ENCODE data around the gene ARID1B.

The ARID1B gene

DNA sequence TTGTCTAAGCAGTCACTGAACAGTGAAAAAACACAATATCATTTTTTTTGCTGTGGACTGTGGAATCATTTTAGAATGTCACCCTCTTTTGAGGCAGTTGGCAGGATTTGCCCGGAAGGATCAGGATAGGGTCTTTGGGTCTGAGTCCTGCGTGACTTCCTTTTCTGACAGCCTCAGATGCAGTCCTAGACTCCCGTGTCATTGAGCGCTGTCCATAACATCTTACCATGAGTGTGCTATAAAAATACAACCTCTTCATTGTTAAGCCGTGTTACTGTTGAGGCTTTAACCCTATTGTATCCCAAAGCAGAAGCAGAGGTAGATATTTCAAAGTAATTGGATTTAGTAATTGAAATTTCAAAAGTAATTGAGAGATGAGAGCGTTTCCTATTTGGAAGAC is 30.6 kb downstream of the ARID1B start:
- DNase-seq (ENCODE audit: low spot score), result no peak
- H3K27ac ChIP-seq (replicated peaks; ENCODE audit: low read length), result no peak overlapping the region
- H3K27me3 ChIP-seq (ENCODE audit: control insufficient read depth in 3 of 3, insufficient read depth in 3 of 3, low read depth in 1 of 3, low read length in 3 of 3), result no peaks in the 10 kb centered on the region
- H3K4ac ChIP-seq (ENCODE audit: low read length), result no peak overlapping the region
- no peak overlapping the region for H4K8ac ChIP-seq (ENCODE audit: low read depth, low read length)
- no peak overlapping the region for H3K4me3 ChIP-seq (ENCODE audit: low read length in 2 of 2)
- peaks cover 13% of the 10 kb centered on the region for H3K79me1 ChIP-seq (ENCODE audit: low read depth, low read length)
- whole genome bisulfite sequencing, 2 donors (ENCODE audit: extremely low coverage in 2 of 2, insufficient read length in 2 of 2, insufficient replicate concordance in 1 of 2), result no CpG with 5 or more reads among the region's 6 CpGs
- no peak overlapping the region for H3K23ac ChIP-seq (ENCODE audit: low read depth, low read length, poor library complexity)
- no peak overlapping the region for H2BK120ac ChIP-seq (ENCODE audit: low read depth, low read length)
- H2AK5ac ChIP-seq (ENCODE audit: low read depth, low read length), result no peak overlapping the region
- no peaks in the 10 kb centered on the region for H3K36me3 ChIP-seq (replicated peaks in 1 of 2; ENCODE audit: control insufficient read depth in 2 of 2, insufficient read depth in 2 of 2, low read length in 2 of 2)
- no peak overlapping the region for H3K18ac ChIP-seq (ENCODE audit: low read length)
- H4K91ac ChIP-seq (ENCODE audit: low read depth, low read length, poor library complexity), result no peak overlapping the region
- no peak overlapping the region for H3K14ac ChIP-seq (ENCODE audit: low read length)
- H3K9ac ChIP-seq (ENCODE audit: low read depth, low read length, poor library complexity), result no peak overlapping the region
- H3K4me1 ChIP-seq (ENCODE audit: control insufficient read depth in 2 of 2, insufficient read depth in 1 of 2, low read depth in 1 of 2, low read length in 2 of 2), result peaks cover 0 to 17% of the 10 kb centered on the region in 2 donors
- H2BK12ac ChIP-seq (ENCODE audit: low read length), result no peak overlapping the region
- H2AFZ ChIP-seq (ENCODE audit: low read length), result no peak overlapping the region
- peaks cover 0 to 6% of the 10 kb centered on the region in 2 donors for H3K9me3 ChIP-seq (replicated peaks in 1 of 2; ENCODE audit: control insufficient read depth in 2 of 2, insufficient read depth in 1 of 2, low read depth in 1 of 2, low read length in 2 of 2)
- H2BK5ac ChIP-seq (ENCODE audit: low read length), result no peak overlapping the region
- H3K4me2 ChIP-seq (ENCODE audit: insufficient read depth, low read length, poor library complexity, severe bottlenecking), result no peak overlapping the region
- no peak overlapping the region for H2BK15ac ChIP-seq (ENCODE audit: low read length)

GRCh38 chr6:156808287-156808686 is 31.1 kb downstream of the ARID1B start:
- Histone ChIP-seq H3K4me1 (ENCODE audit: control insufficient read depth in 2 of 2, insufficient read depth in 1 of 2, low read depth in 1 of 2, low read length in 2 of 2) (peaks cover 0 to 17% of the 10 kb centered on the region in 2 donors), H2BK120ac (ENCODE audit: low read depth, low read length) (no peak overlapping the region), H3K27me3 (ENCODE audit: control insufficient read depth in 3 of 3, insufficient read depth in 3 of 3, low read depth in 1 of 3, low read length in 3 of 3) (no peaks in the 10 kb centered on the region), H2AFZ (ENCODE audit: low read length) (no peak overlapping the region), H3K14ac (ENCODE audit: low read length) (no peak overlapping the region), H2BK15ac (ENCODE audit: low read length) (no peak overlapping the region), H3K36me3 (replicated peaks in 1 of 2; ENCODE audit: control insufficient read depth in 2 of 2, insufficient read depth in 2 of 2, low read length in 2 of 2) (peaks cover 0 to 1% of the 10 kb centered on the region in 2 donors), H3K18ac (ENCODE audit: low read length) (no peak overlapping the region), H4K91ac (ENCODE audit: low read depth, low read length, poor library complexity) (no peak overlapping the region), H3K4me2 (ENCODE audit: insufficient read depth, low read length, poor library complexity, severe bottlenecking) (no peak overlapping the region), H4K8ac (ENCODE audit: low read depth, low read length) (no peak overlapping the region), H3K9ac (ENCODE audit: low read depth, low read length, poor library complexity) (no peak overlapping the region), H2BK5ac (ENCODE audit: low read length) (no peak overlapping the region), H3K27ac (replicated peaks; ENCODE audit: low read length) (no peak overlapping the region), H2AK5ac (ENCODE audit: low read depth, low read length) (no peak overlapping the region), H3K4me3 (ENCODE audit: low read length in 2 of 2) (no peak overlapping the region), H3K4ac (ENCODE audit: low read length) (no peak overlapping the region), H2BK12ac (ENCODE audit: low read length) (no peak overlapping the region), H3K79me1 (ENCODE audit: low read depth, low read length) (peaks cover 13% of the 10 kb centered on the region), H3K9me3 (replicated peaks in 1 of 2; ENCODE audit: control insufficient read depth in 2 of 2, insufficient read depth in 1 of 2, low read depth in 1 of 2, low read length in 2 of 2) (peaks cover 0 to 6% of the 10 kb centered on the region in 2 donors), H3K23ac (ENCODE audit: low read depth, low read length, poor library complexity) (no peak overlapping the region)
- DNase-seq (ENCODE audit: low spot score), result no peak
- no CpG with 5 or more reads among the region's 2 CpGs for WGBS, 2 donors (ENCODE audit: extremely low coverage in 2 of 2, insufficient read length in 2 of 2, insufficient replicate concordance in 1 of 2)

GRCh38 chr6:156809034-156809433 is 31.9 kb downstream of the ARID1B start:
- Histone ChIP-seq H2BK120ac (ENCODE audit: low read depth, low read length) (no peak overlapping the region), H3K27ac (replicated peaks; ENCODE audit: low read length) (no peak overlapping the region), H3K14ac (ENCODE audit: low read length) (no peak overlapping the region), H3K4me1 (ENCODE audit: control insufficient read depth in 2 of 2, insufficient read depth in 1 of 2, low read depth in 1 of 2, low read length in 2 of 2) (peaks cover 0 to 17% of the 10 kb centered on the region in 2 donors), H3K27me3 (ENCODE audit: control insufficient read depth in 3 of 3, insufficient read depth in 3 of 3, low read depth in 1 of 3, low read length in 3 of 3) (no peaks in the 10 kb centered on the region), H2AK5ac (ENCODE audit: low read depth, low read length) (no peak overlapping the region), H3K23ac (ENCODE audit: low read depth, low read length, poor library complexity) (no peak overlapping the region), H2BK5ac (ENCODE audit: low read length) (no peak overlapping the region), H3K4me2 (ENCODE audit: insufficient read depth, low read length, poor library complexity, severe bottlenecking) (no peak overlapping the region), H3K18ac (ENCODE audit: low read length) (no peak overlapping the region), H3K4ac (ENCODE audit: low read length) (no peak overlapping the region), H4K8ac (ENCODE audit: low read depth, low read length) (no peak overlapping the region), H3K79me1 (ENCODE audit: low read depth, low read length) (peaks cover 11% of the 10 kb centered on the region), H2BK12ac (ENCODE audit: low read length) (no peak overlapping the region), H3K9ac (ENCODE audit: low read depth, low read length, poor library complexity) (no peak overlapping the region), H3K9me3 (replicated peaks in 1 of 2; ENCODE audit: control insufficient read depth in 2 of 2, insufficient read depth in 1 of 2, low read depth in 1 of 2, low read length in 2 of 2) (peaks cover 0 to 6% of the 10 kb centered on the region in 2 donors), H2AFZ (ENCODE audit: low read length) (no peak overlapping the region), H2BK15ac (ENCODE audit: low read length) (no peak overlapping the region), H4K91ac (ENCODE audit: low read depth, low read length, poor library complexity) (no peak overlapping the region), H3K36me3 (replicated peaks in 1 of 2; ENCODE audit: control insufficient read depth in 2 of 2, insufficient read depth in 2 of 2, low read length in 2 of 2) (peaks cover 0 to 7% of the 10 kb centered on the region in 2 donors), H3K4me3 (ENCODE audit: low read length in 2 of 2) (no peak overlapping the region)
- WGBS, 2 donors (ENCODE audit: extremely low coverage in 2 of 2, insufficient read length in 2 of 2, insufficient replicate concordance in 1 of 2), result no CpG with 5 or more reads among the region's 4 CpGs
- no peak for DNase-seq (ENCODE audit: low spot score)

GRCh38 chr6:156809446-156810178 is 32.4 kb downstream of the ARID1B start:
- Histone ChIP-seq H3K9me3 (replicated peaks in 1 of 2; ENCODE audit: control insufficient read depth in 2 of 2, insufficient read depth in 1 of 2, low read depth in 1 of 2, low read length in 2 of 2) (peaks cover 0 to 6% of the 10 kb centered on the region in 2 donors), H2BK15ac (ENCODE audit: low read length) (no peak overlapping the region), H2BK5ac (ENCODE audit: low read length) (no peak overlapping the region), H3K79me1 (ENCODE audit: low read depth, low read length) (peaks cover 11% of the 10 kb centered on the region), H2AFZ (ENCODE audit: low read length) (no peak overlapping the region), H3K9ac (ENCODE audit: low read depth, low read length, poor library complexity) (no peak overlapping the region), H3K14ac (ENCODE audit: low read length) (no peak overlapping the region), H2BK12ac (ENCODE audit: low read length) (no peak overlapping the region), H4K8ac (ENCODE audit: low read depth, low read length) (no peak overlapping the region), H3K36me3 (replicated peaks in 1 of 2; ENCODE audit: control insufficient read depth in 2 of 2, insufficient read depth in 2 of 2, low read length in 2 of 2) (peaks cover 0 to 7% of the 10 kb centered on the region in 2 donors), H3K27me3 (ENCODE audit: control insufficient read depth in 3 of 3, insufficient read depth in 3 of 3, low read depth in 1 of 3, low read length in 3 of 3) (no peaks in the 10 kb centered on the region), H3K27ac (replicated peaks; ENCODE audit: low read length) (no peak overlapping the region), H3K4me3 (ENCODE audit: low read length in 2 of 2) (no peak overlapping the region), H2BK120ac (ENCODE audit: low read depth, low read length) (no peak overlapping the region), H3K18ac (ENCODE audit: low read length) (no peak overlapping the region), H3K4me2 (ENCODE audit: insufficient read depth, low read length, poor library complexity, severe bottlenecking) (no peak overlapping the region), H2AK5ac (ENCODE audit: low read depth, low read length) (no peak overlapping the region), H3K4ac (ENCODE audit: low read length) (no peak overlapping the region), H3K23ac (ENCODE audit: low read depth, low read length, poor library complexity) (no peak overlapping the region), H4K91ac (ENCODE audit: low read depth, low read length, poor library complexity) (no peak overlapping the region), H3K4me1 (ENCODE audit: control insufficient read depth in 2 of 2, insufficient read depth in 1 of 2, low read depth in 1 of 2, low read length in 2 of 2) (peaks cover 0 to 17% of the 10 kb centered on the region in 2 donors)
- WGBS, 2 donors (ENCODE audit: extremely low coverage in 2 of 2, insufficient read length in 2 of 2, insufficient replicate concordance in 1 of 2), result no CpG with 5 or more reads among the region's 2 CpGs
- DNase-seq (ENCODE audit: low spot score), result no peak
